Midbrain (tissue), 1 donor: ENCODE results near the gene SPDL1.

Experiments used
- DNase-seq: peaks from one replicate; lab custom pipeline; 2025; lab: John Stamatoyannopoulos, UW

SPDL1 gene

GRCh38 chr5:169632946-169633345, 49.4 kb downstream of the SPDL1 start:
- no peak for DNase-seq

GRCh38 chr5:169634606-169635005, 51.0 kb downstream of the SPDL1 start:
- DNase-seq, result no peak

- DNase-seq, result no peak
Observed at GRCh38 chr5:169635936-169636335, 52.4 kb downstream of the SPDL1 start.

GRCh38 chr5:169636477-169637084, 53.0 kb downstream of the SPDL1 start:
- DNase-seq, result no peak

GRCh38 chr5:169637085-169637548, 53.5 kb downstream of the SPDL1 start, which contains the start of gene DOCK2:
TSS of gene DOCK2 (plus strand) at chr5:169637275. CDS start at chr5:169637327, 52 bp downstream.
- DNase-seq, result peak; percentile 5

GRCh38 chr5:169637549-169638121, 54.1 kb downstream of the SPDL1 start:
- DNase-seq, result no peak

GRCh38 chr5:169641253-169641652, 57.7 kb downstream of the SPDL1 start:
- DNase-seq, result no peak

GRCh38 chr5:169646856-169647255, 63.3 kb downstream of the SPDL1 start:
- no peak for DNase-seq

GRCh38 chr5:169647566-169647965, 64.0 kb downstream of the SPDL1 start:
- no peak for DNase-seq

- DNase-seq, result no peak
Observed at GRCh38 chr5:169648725-169649310, 65.2 kb downstream of the SPDL1 start.

- no peak for DNase-seq
Observed at GRCh38 chr5:169649486-169649885, 65.9 kb downstream of the SPDL1 start.

GRCh38 chr5:169650701-169651331, 67.2 kb downstream of the SPDL1 start:
- DNase-seq, result no peak

- no peak for DNase-seq
Observed at GRCh38 chr5:169651526-169651925, 68.0 kb downstream of the SPDL1 start.

- DNase-seq, result no peak
Observed at GRCh38 chr5:169652057-169652456, 68.5 kb downstream of the SPDL1 start.

GRCh38 chr5:169653091-169653490, 69.5 kb downstream of the SPDL1 start:
- DNase-seq, result no peak
